HG03097 (cell line): Measurements from ENCODE around the gene OR4E2.
"Not testable (repeated sequence)": the region's sequence is repeated elsewhere in the genome, so short reads cannot be mapped to it uniquely, and the experiment has no call there.

Source experiments
- ATAC-seq: cut with Tn5 transposase; IDR thresholded peaks from one replicate; pipeline ENCODE4 v1.9.1; 2021; ENCODE audit not compliant: unreplicated experiment, low FRiP score

OR4E2 gene, protein sequence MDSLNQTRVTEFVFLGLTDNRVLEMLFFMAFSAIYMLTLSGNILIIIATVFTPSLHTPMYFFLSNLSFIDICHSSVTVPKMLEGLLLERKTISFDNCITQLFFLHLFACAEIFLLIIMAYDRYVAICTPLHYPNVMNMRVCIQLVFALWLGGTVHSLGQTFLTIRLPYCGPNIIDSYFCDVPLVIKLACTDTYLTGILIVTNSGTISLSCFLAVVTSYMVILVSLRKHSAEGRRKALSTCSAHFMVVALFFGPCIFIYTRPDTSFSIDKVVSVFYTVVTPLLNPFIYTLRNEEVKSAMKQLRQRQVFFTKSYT

DNA sequence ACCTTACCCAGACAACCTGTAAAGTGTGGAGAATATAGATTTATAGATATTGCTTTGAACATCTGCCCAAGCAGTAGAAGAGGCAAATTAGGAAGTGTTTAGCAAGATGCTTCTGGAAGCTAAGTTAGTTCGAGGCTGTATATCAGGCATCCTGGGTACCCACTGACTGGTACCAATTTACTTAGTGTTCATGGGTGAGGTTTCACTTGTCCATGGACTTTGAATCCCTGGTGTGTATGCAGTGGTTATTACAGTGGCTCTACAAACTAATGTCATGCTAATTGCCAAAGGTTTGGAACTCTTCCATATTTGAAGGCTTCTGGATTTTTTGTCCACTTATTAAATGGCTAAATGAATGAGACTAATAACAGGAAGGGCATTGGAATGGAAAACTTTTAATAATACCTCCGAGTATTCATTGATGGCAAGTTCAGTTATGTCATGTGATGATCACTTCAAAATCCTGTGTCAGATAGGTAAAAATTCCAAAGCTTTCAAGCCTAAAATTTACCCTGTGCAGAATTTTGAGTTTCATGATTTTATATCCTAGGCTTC, at the start of gene OR4E2:
OR4E2 (plus strand) TSS at position 505 of the 555 bp plus-strand sequence. CDS start 11,248 bp downstream, outside the sequence.
- no peak for ATAC-seq

- ATAC-seq, result no peak
Measured at GRCh38 chr14:21612324-21612723, 41.3 kb upstream of the OR4E2 start.

DNA sequence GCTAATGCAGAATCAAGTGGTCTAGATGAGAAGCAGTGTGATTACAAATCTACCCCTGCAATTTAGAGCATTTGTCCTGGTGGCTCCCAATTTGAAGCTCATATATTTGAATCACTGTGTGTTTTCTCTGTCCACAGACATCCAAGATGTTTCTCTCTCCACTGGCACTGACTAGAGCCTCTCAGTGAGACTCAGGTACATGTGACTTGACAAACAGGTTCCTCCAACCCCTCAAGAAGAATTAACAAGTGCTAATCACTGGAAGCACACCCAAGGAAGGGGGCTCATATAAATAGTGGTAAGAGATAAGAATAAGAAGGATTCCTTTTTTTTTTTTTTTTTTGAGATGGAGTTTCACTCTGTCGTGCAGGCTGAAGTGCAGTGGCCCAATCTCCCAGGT, 39.4 kb upstream of the OR4E2 start:
- no peak for ATAC-seq

GRCh38 chr14:21617614-21618013, 36.0 kb upstream of the OR4E2 start:
- no peak for ATAC-seq

GRCh38 chr14:21626491-21627230, 27.0 kb upstream of the OR4E2 start:
- ATAC-seq, result no peak

DNA sequence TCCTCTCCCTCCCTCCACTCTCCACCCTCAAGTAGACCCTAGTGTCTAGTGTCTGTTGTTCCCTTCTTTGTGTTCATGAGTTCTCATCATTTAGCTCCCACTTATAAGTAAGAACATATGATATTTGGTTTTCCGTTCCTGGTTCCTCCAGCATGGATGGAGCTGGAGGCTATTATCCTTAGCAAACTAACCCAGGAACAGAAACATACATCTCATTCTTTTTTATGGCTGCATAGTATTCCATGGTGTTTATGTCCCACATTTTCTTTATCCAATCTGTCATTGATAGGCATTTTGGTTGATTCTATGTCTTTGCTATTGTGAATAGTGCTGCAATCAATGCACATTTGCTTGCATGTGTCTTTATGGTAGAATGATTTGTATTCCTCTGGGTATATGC, 23.1 kb upstream of the OR4E2 start:
- ATAC-seq, result not testable (repeated sequence)

- no peak for ATAC-seq
Measured at GRCh38 chr14:21631084-21631483, 22.6 kb upstream of the OR4E2 start.

GRCh38 chr14:21634840-21635239, 18.8 kb upstream of the OR4E2 start, which contains the start of gene OR10G2:
TSS of gene OR10G2 (minus strand) at chr14:21634940. CDS start at chr14:21634842, 98 bp downstream.
- no peak for ATAC-seq

DNA sequence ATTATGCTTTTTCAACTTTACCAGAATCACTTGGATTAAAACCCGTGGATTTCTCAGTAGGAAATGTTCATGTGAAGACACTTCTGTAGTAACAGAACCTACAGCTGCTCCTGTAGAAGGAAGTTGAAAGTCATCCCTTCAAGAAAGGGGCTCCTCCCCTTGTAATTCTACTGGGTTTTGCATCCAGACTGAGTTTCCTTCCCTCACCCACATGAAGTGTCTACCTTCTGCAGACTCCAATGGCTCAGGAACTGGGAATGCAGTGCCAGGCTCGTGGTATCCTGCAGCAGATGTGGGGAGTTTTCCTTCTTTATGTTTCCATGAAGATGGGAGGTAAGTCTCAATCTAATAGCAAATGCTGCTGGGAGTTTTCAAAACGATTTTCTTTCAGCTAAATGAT, 11.0 kb upstream of the OR4E2 start:
- ATAC-seq, result no peak

DNA sequence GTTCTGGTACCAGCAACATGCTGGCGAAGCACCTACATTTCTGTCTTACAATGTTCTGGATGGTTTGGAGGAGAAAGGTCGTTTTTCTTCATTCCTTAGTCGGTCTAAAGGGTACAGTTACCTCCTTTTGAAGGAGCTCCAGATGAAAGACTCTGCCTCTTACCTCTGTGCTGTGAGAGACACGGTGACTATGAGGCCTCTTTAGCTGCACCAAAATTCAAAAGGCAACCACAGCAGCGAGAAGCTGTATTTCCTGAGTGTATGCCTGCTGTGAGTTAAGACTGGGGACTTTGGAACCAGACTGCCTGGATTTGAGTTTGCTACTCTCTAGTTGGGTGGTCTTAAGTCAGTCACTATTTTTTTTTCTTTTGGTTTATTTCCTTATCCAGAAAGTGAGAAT, 10.2 kb upstream of the OR4E2 start:
- no peak for ATAC-seq

- ATAC-seq, result no peak
Measured at GRCh38 chr14:21647380-21647779, 6.3 kb upstream of the OR4E2 start.

DNA sequence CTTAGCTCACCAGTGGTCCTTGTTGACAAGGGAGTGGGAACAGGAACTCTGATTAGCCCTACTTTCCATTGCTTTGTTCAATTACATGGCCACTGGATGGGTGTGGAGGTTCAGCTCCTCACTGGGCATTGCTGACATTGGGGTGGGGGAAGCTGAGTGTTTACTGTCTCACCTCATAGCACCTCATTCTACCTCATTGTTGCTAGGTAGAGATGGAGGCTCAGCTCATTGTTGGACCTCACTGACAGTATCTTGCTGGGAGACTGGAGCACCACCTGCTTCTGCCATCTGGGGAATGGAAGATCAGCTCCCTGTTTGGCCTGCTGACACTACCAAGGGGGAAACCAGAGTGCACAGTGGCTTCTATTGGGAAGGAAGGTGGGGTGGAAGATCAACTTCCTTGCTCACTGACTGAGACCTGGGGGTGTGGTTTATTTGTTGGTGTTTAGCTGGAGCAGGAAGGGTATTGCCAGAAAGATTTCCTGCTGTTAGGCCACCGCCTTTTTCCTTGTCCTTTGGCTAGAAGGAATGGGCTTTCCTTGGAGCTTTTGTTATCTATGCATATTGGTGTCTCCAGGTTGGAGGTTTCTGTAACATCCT, 1.3 kb upstream of the OR4E2 start:
- ATAC-seq, result no peak

DNA sequence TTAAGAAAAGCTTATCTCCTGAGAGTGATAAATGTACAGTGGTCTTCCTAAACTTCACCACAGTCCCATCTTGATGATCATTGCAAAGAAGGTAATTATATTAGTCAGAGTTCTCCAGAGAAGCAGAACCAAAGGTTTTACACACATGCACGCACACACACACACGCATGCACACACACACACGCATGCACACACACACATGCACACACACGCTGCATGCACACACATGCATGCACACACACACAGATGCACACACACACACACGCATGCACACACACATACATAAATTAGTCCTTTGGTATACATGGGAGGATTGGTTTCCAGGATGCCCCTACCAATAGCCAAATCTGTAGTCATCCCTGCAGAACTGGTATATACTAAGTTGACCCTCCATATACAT, 580 bp downstream of the OR4E2 start:
- ATAC-seq, result no peak

DNA sequence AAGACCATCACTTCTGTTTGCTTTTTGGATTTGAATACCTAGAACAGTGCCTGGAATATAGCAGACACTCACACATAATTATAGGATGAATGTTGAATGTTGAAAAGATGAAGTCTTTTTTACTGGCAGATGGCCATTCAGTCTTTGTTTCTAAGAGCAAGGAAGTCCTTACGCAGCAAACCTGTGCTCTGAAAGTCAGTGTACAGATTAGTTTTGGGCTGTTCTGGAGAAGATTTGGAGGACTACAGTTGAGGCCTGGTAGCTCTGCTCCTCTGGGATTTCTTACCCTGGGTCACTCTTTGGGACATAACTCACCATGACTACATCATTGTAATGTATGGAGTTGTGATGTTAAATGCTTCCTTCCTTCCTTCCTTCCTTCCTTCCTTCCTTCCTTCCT, 3.3 kb downstream of the OR4E2 start:
- ATAC-seq, result no peak

DNA sequence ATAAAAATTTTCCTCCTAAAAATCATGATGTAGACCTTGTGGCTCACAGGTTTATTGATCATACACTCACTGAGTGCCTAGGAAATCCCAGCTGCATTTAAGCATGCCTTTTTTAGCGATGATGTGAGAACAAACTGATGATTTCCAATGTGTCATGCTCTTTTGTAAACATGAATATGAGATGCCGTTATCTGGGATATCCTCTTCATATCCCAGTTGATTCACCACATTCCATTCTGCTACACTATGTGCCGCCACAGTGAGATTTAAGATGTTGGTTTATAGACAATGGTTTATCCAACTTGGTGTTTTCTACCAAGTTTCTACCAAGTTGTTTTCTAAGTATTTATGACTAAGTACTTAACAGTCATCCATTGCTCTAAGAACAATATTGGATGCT, 14.7 kb downstream of the OR4E2 start:
- ATAC-seq, result no peak

GRCh38 chr14:21669284-21669683, 15.6 kb downstream of the OR4E2 start:
- no peak for ATAC-seq

- ATAC-seq, result no peak
Measured at GRCh38 chr14:21671371-21671770, 17.7 kb downstream of the OR4E2 start.

DNA sequence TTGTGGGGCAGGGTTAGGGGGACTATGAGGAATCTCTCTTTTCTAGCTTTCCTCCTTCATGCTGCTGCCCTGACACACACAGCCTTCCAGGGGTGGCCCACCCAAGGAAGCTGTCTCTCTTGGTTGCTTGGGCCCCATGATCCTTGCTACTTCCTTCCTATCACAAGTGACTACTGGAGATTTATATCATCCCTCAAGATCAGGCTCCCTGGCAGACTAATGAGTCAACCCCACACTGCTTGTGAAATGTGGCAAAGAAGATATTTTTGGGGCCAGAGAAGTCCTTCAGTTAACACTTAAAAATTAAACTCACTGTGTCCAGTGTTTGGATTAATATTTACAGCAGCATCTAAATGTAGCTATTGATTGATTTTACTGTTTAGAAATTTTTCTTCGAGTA, 18.5 kb downstream of the OR4E2 start:
- ATAC-seq, result no peak

DNA sequence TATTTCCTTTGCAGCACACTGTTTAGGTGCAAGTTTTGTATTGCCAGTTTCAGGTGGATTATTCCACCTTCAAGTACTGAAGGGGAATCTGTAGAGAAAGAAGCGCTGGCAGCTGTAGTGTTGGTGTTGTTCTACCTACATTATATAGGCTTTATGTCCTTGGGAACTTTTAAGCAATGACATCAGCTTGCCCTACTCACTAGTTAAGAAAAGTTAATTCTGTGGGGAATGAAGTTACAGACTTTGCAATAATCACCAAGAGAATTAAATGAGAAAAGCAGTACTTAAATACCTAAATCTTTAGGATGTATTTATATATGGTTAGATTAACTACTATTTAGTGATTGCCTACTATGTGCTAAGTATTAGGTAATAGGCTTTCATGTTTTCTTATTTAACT, 20.1 kb downstream of the OR4E2 start, which contains the start of gene OR4E1:
OR4E1 (minus strand) TSS at position 101 of the 400 bp plus-strand sequence. CDS start 2,883 bp downstream, outside the sequence.
- no peak for ATAC-seq

DNA sequence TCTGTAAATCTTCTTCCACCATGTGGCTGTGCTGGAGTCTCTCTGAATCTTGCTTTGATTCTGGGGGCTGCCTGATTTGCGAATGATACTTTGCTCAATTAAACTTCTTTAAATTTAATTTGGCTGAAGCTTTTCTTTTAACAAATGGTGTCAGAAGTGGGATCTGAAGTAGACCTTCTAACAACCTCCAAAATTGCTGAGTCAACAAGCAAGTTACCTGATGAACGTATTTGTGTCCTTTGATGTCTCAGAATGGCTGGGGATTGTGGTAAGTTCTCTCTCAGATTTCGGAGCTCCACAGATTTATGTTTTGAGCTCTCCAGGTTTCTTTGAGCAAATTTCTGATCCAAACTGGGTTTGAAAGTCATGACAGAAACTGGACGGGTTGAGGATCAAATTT, 21.9 kb downstream of the OR4E2 start:
- ATAC-seq, result no peak

- no peak for ATAC-seq
Measured at GRCh38 chr14:21680072-21680471, 26.4 kb downstream of the OR4E2 start.
